GM04504 (cell line): ENCODE results near the gene MRM1.

ENCODE experiments used
- DNase-seq: peaks from one replicate; pipeline ENCODE4 v3.0.0-alpha.2; 2012; ENCODE audit warnings: low read depth

The MRM1 gene

GRCh38 chr17:36631022-36631421 is 29.6 kb downstream of the MRM1 start:
- no peak for DNase-seq

- no peak for DNase-seq
Measured at GRCh38 chr17:36632916-36633771, 31.8 kb downstream of the MRM1 start.

GRCh38 chr17:36640346-36640745 is 39.0 kb downstream of the MRM1 start:
- no peak for DNase-seq

- no peak for DNase-seq
Measured at GRCh38 chr17:36640836-36641235, 39.5 kb downstream of the MRM1 start.

- DNase-seq, result no peak
Measured at GRCh38 chr17:36641331-36641876, 40.0 kb downstream of the MRM1 start.

- no peak for DNase-seq
Measured at GRCh38 chr17:36641877-36642845, 40.8 kb downstream of the MRM1 start.

GRCh38 chr17:36643086-36643685 is 41.8 kb downstream of the MRM1 start:
- no peak for DNase-seq

- no peak for DNase-seq
Measured at GRCh38 chr17:36645422-36645821, 44.0 kb downstream of the MRM1 start.

GRCh38 chr17:36647636-36648035 is 46.3 kb downstream of the MRM1 start:
- DNase-seq, result no peak

GRCh38 chr17:36650096-36650775 is 48.9 kb downstream of the MRM1 start:
- DNase-seq, result no peak

GRCh38 chr17:36653374-36653773 is 52.0 kb downstream of the MRM1 start:
- no peak for DNase-seq

GRCh38 chr17:36653856-36654255 is 52.5 kb downstream of the MRM1 start:
- DNase-seq, result no peak

GRCh38 chr17:36655726-36656125 is 54.3 kb downstream of the MRM1 start:
- no peak for DNase-seq

- no peak for DNase-seq
Measured at GRCh38 chr17:36657390-36657762, 56.0 kb downstream of the MRM1 start.

GRCh38 chr17:36657763-36658490 is 56.5 kb downstream of the MRM1 start:
- no peak for DNase-seq
